ENCODE data around the gene HIVEP1.

HIVEP1 gene

DNA sequence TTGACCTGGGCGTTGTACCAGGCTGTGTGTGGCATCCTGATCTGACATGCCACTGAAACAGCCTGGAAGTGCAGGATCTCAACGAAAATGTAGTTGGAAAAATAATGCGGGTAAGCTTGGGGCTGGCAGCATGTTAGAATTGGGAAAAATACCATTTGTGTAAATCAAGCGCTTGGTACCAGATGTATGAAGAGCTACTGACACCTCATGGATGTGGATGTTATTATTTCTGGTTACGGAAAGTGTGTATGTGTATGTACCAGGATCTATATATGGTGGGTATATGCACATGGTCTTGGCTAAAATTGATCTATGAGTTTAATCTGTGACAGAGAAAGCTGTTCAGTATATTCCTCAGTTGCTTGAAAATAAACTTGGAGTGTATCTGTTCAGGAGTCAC lies 22.7 kb downstream of the HIVEP1 start:
- TF ChIP-seq, protein P1, sequence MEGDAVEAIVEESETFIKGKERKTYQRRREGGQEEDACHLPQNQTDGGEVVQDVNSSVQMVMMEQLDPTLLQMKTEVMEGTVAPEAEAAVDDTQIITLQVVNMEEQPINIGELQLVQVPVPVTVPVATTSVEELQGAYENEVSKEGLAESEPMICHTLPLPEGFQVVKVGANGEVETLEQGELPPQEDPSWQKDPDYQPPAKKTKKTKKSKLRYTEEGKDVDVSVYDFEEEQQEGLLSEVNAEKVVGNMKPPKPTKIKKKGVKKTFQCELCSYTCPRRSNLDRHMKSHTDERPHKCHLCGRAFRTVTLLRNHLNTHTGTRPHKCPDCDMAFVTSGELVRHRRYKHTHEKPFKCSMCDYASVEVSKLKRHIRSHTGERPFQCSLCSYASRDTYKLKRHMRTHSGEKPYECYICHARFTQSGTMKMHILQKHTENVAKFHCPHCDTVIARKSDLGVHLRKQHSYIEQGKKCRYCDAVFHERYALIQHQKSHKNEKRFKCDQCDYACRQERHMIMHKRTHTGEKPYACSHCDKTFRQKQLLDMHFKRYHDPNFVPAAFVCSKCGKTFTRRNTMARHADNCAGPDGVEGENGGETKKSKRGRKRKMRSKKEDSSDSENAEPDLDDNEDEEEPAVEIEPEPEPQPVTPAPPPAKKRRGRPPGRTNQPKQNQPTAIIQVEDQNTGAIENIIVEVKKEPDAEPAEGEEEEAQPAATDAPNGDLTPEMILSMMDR (IDR thresholded peaks at IDR 0.05; ENCODE audit: low read depth, low read length), result no peak
- no peak overlapping the region for H3K4me3 ChIP-seq (ENCODE audit: low read depth, low read length)

DNA sequence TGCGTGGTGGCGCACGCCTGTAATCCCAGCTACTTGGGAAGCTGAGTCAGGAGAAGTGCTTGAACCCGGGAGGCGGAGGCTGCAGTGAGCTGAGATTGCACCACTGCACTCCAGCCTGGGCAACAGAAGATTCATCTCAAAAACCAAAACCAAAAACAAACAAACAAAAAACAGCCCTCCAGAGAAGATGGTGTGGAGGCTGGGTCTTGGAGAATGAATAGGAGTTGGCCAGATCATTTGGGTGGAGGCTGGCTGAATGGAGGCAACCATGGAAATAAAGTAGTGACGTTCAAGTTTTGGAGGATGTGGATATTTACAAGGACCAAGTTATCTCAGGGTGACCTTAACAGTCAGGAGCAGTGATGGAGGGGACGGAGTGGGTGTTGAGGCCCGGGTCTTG lies 24.7 kb downstream of the HIVEP1 start:
- H3K4me3 ChIP-seq (ENCODE audit: low read depth, low read length), result no peak overlapping the region
- TF ChIP-seq, protein P1 (IDR thresholded peaks at IDR 0.05; ENCODE audit: low read depth, low read length), result no peak

DNA sequence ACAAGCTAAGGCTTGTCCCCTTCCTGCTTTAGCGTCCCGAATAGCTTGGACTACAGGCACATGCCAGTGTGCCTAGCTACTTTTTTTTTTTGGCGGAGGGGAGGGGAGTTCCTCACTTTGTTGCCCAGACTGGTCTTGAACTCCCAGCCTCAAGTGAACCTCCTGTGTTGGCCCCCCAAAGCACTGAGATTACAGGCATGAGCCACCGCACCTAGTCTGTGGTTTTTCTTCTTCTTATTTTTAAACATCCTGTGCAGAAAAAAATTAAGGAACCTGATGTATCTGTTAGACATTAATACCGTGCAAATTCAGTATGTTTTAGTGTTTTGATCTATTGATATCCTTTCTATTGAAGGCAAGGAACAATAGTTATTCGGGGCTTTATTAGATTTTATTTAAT lies 25.7 kb downstream of the HIVEP1 start:
- no peak overlapping the region for H3K4me3 ChIP-seq (ENCODE audit: low read depth, low read length)
- TF ChIP-seq, protein P1 (IDR thresholded peaks at IDR 0.05; ENCODE audit: low read depth, low read length), result no peak

DNA sequence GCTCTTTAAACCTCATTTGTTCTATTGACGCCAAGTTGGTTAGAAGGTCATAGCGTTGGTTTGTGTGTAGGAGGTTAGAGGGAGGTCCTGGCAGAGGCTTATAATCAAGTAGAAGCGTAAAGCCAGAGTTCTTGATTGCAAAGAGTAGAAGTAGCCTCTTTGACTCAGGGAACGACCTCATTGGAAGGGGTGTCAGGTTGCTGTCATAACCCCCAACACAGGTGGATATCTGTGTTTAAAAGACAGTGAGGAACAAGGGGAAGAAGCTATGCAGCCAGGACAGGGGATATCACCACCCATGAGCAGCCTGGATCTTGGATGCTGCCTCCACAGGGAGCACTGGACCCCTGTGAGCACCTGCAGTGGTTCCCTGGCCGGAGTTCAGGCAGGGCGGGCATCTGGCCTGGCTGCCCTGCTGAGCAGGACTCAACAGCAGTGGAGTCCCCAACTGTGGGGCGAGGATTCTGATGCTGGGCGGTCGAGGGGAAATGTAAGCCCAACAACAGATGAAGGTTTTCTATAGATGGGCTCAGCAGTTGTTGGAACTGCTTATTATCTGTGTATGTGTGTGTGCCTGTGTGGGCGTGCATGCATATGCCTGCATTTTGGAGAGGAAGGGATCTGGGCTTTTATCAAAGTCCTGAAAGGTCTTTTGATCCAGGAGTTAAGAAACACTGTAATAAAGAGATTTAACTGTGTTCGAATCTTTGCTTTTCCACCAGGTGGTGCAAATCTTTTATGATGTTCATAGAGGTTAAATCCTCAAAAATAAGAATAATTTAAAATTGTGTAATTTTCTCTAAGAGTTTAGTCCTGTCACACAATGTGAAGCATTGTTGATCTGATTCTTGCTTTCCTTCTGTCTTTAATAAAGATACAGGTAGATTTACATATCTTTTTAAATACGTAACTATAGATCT lies 27.7 kb downstream of the HIVEP1 start:
- TF ChIP-seq, protein P1 (IDR thresholded peaks at IDR 0.05; ENCODE audit: low read depth, low read length), result no peak
- H3K4me3 ChIP-seq (ENCODE audit: low read depth, low read length), result no peak overlapping the region

DNA sequence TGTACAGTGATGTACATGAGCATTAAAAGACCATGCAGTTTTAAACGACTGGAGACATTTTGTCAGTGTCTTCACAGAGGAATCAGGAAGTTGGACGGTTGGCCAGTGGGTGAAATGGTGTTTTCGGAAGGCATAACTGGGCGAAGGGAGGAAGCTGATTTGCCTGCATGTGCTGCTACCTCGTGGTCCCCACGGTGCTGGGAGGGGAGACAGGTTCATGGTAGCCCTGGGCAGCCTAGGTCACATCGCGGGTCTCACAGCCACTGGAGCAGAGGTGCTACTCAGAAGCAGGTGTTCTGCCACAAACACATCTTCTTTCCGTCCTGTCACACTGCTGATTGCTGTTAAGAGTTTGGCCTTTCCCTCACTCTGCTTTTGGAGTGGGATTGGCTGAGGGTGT lies 35.2 kb downstream of the HIVEP1 start:
- no peak overlapping the region for H3K4me3 ChIP-seq (ENCODE audit: low read depth, low read length)

DNA sequence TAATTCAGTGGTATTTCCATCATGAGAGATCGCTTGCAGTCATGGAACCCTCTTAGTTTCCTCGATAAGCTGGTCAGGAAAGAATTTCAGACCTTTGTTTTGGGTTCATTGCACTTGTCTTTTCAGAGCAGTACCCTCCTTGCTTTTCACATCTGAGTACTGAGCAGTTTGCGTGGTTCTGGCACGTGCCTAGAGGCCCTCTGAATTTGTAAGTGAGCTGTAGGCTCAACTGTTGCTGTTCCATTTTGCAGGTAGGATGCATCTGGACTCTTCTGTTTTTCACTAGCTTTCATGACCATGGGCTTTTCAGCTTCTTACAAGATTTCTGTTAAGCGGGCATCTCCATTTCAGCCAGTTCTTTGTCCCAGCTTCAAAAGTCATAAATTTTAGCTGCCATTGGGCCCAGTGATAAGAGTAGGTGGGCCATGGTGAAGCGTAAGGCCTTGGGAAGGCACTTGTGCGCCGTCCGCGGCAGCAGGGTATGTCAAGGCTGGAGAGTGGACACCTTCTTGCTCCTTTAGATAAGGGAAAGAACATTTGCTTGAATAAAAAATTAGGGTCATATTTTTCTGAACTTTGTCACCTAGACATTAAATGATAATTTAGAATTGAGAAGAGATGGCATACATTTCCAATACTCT lies 35.8 kb downstream of the HIVEP1 start:
- no peak overlapping the region for H3K4me3 ChIP-seq (ENCODE audit: low read depth, low read length)
- TF ChIP-seq, protein P1 (IDR thresholded peaks at IDR 0.05; ENCODE audit: low read depth, low read length), result no peak

More for the DNA sequence above, 35.2 kb downstream of the HIVEP1 start:
- TF ChIP-seq, protein P1 (IDR thresholded peaks at IDR 0.05; ENCODE audit: low read depth, low read length), result no peak

DNA sequence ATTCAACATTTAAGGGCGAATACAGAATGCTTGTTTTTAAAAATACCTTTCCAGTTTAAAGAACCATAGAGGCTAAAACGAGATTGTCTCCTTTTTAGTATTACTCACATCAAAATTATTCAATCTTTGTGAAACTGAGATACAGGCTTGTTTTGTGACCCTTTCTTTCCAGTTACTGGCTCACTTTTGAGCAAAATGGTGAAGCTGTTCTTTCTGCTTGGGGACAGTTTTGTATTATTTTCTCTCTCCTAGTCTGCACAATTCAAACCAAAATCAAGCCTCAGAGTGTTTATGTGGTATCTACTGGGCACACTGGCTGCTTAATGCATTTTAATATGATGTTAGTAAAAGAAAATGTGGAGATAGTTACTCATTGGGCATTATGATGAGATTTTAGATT lies 36.5 kb downstream of the HIVEP1 start:
- H3K4me3 ChIP-seq (ENCODE audit: low read depth, low read length), result no peak overlapping the region
- TF ChIP-seq, protein P1 (IDR thresholded peaks at IDR 0.05; ENCODE audit: low read depth, low read length), result no peak

Data from WI38 (cell line).